Measurements from ENCODE around the gene GALNS.
A peak's percentile ranks its signal among the peaks of the same experiment; 100 is the strongest.
"Not testable (repeated sequence)": the region's sequence is repeated elsewhere in the genome, so short reads cannot be mapped to it uniquely, and the experiment has no call there.

GALNS gene

DNA sequence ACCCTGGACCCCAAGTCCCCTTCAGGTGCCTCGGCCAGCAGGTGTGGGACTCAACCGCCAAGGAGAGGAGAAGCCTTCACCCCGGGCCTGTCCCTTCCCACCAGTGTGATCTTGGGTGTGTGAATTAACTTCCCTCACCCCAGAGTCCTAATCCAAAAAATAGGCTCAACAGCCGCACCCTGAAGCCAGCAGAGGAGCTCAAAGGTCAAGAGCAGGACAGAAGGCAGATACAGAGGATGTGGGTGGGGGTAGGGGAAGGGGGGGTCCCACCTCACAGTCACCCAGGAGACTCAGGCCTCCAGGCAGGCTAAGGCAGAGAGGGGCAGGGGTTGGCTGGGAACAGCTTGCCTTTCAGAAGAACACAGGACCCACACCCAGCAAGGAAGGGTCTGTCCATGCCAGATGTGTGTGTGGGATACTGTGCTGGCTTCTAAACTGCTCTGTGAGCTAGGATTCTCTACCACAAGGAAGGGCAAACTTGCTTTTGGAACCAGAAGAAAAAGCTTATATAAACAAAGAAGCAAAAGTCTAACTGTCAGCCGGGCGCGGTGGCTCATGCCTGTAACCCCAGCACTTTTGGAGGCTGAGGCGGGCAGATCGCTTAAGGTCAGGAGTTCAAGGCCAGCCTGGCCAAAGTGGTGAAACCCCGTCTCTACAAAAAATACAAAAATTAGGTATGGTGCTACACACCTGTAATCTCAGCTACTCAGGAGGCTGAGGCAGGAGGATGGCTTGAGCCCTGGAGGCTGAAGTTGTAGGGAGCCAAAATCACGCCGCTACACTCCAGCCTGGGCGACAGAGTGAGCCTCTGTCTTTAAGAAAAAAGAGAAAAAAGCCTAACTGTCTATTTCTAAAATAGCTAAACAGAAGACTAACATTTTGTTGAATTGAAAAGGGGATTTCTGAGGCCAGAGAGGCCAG lies 76.3 kb downstream of the GALNS start:
- no peak for DNase-seq

DNA sequence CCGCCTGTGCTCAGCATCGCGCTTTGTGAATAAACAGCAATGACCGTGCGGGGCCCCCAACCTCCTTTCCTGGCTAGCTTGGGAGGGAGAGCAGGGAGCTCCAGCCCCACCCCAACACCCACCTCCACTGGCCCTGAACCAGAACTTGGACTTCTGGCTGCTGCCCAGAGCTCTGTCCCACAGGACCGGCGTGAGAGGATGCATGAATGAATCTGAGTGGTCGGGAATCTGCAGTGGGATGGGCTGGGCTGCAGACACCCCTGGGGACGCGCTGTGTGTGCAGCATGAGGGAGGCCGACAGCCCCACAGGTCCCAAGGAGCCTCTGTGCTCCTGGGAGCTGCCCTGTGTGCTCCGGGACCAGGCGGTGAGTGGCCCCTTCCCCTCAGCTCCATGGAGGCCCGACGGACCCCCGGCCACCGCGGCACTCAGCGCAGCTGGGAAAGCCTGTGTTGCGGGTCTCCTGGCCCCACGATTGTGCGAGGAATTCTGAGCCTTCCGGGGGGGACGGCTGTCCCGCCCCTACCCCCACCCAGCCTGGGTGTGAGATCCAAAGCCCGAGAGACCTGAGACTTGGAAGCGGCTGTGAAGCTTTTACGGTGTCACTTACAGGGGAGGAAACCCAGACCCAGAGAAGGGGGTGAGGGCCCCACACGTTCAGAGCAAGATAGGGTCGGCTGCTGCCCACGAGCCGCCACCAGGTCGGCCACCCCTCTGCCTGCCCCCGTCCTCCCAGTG lies 77.2 kb downstream of the GALNS start:
- no peak for DNase-seq

DNA sequence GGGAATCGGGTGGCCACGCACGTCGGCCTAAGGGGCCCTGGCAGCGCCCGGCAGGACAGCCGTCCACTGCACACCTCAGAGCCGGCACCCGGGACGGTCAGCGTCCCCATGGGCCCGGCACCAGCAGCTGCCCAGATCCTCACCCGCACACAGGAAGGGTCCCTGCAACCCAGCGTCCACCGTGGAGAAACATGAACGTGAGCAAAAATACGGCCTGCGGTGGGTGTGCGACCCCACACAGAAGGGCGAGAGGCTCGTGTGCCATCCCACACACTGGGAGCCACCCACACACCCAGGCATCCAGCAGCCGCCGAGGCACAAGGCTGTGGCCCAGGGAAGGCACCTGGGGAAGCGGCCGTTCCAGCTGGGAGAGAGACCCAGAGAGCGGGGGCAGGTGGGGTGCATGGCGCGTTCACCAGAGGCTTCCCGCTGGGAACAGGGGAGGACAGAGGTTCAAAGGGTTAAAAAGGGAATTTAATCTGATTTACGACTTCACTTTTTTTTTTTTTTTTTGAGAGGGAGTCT lies 78.1 kb downstream of the GALNS start:
- no peak for DNase-seq

DNA sequence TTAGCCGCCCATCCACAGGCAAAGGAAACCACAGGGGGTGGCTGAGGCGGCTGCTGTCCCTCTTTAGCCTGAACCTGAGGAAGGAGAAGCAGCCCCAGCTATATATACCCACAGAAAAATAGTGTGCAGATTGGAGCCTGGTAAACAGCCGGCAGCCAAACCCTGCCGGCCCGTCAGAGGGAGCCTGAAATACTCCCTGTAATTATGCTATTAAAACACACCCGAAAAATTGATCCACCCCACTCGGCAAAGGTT lies 78.5 kb downstream of the GALNS start:
- no peak for DNase-seq

DNA sequence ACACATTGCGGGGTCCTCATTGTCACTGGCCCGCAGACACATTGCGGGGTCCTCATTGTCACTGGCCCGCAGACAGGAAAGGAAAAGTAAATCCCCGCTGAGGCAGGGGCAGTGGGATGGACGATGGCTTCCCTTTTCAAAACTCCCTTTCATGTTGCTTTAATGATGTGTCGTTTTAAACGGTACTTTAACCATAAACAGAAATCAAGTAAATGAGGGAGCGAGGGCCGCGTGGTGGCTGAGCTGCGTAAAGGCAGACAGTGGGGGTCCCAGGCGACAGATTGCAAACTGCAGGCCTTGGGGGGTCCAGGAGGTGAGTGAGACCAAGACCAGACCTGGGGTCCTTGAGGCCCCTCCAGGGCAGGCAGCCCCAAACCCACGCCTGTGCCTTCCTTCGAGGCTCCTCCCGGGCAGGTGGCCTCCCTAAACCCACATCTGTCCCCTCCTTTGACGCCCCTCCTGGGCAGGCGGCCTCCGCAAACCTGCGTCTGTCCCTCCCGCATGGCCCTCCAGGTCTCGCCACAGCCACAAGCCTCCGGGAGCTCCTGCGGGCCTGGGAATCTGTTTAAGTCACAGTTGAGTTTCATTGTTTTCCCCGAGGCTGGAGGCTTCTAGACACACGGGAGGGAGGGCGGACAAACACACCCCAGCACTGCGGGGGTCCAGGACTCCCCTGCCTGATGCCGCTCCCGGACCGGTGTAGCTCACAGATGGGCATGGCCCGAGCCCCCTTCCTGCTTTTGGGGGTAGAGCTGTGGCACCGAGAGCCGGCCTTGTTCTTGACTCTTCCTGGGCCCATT lies 79.1 kb downstream of the GALNS start:
- no peak for DNase-seq

DNA sequence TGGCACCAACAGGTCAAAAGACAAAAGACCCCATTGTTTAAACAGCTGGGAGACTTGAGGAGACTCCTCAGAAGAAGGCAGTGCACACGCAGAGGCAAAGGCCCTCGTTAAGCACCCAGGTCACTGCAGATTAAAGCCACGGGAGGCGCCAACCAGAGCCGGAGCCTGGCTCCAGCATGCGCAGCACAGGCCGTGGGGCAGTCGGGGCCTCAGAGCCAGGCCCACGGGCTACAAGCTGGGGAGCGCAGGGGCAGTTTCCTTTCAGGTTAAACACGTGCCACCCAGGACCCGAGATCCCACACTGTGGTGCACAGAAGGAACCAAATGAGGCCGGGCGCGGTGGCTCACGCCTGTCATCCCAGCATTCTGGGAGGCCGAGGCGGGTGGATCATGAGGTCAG lies 80.9 kb downstream of the GALNS start:
- no peak for DNase-seq

DNA sequence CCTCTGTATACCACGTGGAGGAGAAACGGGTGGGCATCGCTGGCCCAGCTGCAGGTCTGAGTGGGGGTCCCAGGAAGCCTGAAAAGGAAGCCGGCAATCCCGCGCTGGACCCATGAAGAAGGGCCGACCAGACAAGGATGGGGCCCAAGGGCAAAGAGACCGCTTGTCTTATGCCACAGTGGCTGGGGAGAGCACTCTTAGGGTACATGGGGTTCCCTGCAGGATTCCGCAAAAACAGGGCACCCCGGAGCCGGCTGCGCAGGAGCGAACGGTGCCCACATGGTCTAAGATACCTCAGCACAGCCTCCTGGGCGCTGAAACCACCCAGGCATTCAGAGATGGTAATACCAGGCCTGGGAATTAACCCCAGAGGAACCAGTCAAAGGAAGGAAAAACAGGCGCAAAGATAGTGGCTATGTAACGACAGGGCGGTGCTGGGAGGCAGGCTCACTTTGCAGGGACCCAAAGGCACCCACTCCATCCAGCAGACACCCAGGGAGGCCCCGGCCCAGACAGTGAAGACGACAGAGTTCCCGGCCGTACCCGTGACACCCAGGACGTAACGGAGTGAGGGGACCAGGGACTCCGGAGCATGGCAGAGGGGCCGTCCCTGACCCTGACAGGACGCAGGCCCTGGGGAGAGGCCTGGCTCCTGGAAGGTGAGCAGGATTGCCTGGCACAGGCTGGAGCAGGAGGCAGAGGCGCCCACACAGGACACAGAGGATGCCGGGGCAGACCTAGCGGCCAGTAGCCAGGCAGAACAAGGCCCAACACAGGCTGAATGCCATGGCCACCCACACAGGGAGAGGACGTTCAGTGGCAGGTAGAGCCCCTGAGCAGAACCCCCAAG lies 82.0 kb downstream of the GALNS start:
- no peak for DNase-seq

DNA sequence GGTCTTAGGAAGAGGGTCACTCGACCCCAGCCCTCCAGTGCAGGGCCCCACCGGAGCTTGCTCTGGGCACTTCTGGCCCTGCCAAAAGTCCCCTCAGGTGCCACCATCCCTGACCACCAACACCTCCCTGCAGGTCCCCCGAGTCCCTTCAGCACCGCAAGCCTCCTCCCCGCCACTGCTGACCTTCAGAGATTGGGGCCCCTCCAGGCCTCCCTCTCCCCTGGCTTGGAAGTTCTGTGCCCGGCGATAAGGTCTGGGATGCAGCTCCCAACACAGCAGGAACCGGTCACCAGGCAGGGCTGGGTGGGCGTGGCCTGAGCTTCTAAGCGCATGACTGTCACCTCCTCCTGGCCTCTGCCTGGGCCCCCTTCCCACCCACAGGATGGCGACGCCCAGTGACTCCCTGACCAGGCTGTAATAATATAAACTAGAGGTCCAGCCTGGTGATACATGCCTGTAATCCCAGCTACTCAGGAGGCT lies 82.9 kb downstream of the GALNS start:
- peak in 1 of 2 donors; percentile 26 for DNase-seq

DNA sequence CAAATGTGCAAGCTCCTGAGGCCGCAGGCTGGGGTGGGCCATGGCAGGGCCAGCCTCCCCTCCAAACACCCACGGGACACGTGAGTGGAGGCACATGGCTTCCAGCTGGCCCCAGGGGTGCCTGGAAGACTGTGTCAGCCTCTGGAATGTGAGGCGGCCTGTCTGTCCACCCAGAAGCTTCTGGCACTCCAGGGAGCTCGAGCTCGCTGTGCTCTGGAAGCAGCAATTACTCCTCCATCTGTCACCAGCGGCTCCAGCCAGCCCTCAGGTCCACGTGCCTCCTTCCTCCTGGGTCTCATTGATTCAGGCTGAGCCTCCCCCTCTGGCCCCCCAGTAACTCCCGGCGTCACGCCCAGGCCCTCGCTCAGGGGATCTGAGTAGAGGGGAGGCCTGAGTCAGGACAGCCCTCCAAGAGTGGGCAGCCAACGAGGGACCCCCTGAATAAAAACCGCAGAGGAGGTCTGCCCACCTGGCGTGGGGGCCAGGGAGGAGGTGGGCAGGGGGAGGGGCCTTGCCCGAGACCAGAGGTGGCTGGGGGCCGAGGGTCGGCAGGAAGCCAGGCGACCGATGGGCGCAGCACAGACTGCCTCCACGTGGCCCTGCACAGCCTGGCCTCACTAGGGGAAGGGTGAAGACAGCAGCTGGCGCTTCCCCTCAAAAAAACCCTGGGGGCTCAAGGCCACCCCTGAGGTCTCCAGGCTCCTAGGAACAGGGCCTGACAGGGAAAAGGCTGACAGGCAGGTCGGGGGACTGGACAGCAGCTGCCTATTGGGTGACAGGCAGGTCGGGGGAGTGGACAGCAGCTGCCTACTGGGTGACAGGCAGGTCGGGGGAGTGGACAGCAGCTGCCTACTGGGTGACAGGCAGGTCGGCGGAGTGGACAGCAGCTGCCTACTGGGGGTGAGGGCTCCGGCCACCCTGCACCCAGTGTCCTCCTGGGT lies 83.6 kb downstream of the GALNS start:
- no peak for DNase-seq

DNA sequence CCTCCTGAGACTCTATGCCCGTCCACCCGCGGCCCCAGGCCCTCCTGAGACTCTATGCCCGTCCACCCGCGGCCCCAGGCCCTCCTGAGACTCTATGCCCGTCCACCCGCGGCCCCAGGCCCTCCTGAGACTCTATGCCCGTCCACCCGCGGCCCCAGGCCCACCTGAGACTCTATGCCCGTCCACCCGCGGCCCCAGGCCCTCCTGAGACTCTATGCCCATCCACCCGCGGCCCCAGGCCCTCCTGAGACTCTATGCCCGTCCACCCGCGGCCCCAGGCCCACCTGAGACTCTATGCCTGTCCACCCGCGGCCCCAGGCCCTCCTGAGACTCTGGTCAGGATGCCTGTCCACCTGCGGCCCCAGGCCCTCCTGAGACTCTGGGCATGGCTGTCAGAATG lies 85.0 kb downstream of the GALNS start:
- DNase-seq: not testable (repeated sequence)

DNA sequence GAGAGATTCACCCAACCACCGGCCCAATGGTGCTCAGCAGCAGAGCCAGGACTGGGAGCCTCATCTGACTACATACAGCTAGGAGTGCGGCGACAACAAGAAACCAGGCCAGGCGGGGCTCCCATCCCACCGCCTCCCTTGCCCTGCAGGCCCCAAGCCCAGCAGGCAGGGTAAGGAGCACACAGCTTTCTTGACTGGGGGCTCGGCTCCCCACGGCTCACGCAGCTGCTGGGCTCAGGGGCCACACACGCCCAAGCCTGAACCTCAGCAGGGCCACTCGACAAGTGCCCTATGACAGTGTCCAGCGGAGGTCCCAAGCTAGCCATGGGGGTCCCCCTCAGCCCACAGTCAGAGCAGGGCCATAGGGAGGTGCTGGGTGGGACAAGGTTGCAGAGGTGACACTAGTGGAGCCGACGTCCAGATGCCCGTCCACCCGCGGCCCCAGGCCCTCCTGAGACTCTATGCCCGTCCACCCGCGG lies 85.4 kb downstream of the GALNS start:
- no peak for DNase-seq

DNA sequence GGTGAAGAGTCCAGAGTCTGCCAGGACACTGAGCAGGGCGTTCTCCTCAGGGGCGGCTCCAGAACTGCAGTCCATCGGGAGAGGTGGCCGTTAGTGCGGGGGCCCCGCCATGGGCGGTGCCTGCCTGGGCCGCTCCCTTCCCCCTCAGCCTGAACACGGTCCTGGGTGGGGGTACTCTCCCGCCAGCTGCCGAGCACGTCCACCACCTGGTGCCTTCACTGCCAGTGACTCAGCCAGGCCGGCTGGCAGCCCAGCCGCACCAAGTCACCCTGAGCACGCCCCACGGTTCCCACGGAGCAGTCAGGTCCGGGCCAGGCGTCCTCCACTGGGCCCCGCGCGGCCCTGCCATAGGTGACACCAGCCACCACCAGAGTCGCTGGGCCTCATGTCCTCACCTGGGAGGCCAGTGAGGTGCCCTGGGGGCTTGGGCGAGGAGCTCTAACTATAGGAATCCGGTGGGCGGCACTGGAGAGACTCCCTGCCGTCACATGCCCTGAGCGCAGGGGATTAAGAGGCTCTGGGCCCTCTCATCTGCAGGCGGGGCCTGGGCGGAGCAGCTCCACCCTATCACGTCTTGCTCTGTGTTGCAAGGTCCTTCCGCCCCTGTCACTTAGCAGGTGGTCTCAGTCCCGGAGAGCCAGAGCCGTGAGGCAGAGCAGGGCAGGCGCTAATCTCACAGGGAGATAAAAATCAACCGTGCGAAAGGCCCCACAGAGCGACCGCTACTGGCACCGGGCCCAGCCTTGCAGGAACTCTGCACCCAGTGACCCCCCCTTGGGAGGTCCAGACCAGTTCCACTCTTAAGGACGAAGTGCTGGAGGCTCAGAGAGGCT lies 86.1 kb downstream of the GALNS start:
- DNase-seq: peak in 1 of 2 donors; percentile 23

DNA sequence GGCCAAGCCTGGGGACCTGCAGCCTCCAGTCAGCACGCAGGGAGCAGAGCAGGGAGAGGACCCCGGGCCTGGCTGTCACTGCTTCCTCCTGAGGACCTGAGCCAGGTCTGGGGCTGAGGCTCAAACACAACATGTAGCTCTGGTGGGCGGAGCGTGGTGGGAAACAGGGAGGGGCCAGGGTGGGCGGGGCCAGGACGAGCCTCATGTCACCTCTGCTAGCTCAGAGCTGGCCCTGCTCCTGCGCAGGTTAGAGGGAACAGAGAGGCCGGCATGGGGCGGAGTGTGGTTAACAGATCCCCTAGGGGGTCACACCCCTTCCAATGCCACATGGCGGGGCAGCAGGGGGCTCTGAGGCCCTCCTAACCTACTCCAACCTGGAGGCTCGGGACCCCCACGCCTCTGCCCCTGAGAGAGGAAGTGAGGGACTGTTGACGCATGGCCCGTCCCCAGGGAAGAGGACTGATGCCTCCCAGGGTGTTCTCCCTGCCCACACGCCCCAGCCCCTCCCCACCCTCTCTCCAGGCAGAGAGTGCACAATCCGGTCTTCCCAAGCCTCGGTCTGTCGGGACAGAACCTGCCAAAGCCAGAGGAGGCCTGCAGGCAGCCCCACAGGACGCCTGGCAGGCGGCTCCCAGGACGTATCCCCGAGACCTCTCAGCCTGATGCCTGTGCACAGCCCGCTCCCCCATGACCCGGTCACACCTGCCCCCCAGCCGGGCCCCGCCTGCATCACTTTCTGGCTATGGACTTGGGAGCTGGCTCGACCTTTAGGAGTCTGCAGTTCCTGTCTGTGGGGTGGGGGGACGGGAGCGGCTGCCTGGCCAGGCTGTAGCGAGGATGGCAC lies 86.9 kb downstream of the GALNS start:
- peak; percentile 32 to 38 for DNase-seq

DNA sequence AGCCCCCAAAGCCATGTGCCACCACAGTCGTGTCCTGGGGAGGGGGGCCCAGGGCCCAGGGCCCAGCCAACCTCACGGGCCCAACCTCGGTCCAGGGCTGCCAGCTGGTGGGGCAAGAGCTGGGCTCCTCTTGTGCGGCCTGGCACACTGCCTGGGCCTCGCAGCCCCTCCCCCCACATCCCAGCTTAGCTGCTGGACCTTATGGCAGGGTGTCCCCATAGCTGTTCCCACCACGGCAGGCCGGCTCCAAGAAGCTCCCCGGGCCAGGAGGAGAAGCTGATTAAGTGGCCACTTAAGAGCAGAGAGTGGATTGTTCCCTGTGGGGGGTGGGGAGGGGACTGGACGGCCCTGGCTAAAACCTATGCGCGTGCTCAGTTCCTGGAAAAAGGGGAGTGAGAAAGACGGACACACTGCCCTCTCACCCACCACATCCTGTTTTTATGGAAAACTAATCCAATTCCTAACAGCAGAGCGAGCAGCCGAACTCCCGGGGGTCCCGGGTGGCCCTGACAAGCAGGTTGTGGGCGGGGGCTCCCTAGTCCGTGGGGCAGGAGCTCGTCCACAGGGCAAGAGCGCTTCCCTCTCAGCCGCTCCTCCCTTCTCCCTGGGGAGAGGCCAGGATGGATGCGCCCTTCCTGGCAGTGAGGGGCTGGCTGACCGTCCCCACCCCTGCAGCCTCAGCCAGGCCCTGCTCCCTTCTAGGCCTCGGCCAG lies 88.5 kb downstream of the GALNS start:
- no peak for DNase-seq

DNA sequence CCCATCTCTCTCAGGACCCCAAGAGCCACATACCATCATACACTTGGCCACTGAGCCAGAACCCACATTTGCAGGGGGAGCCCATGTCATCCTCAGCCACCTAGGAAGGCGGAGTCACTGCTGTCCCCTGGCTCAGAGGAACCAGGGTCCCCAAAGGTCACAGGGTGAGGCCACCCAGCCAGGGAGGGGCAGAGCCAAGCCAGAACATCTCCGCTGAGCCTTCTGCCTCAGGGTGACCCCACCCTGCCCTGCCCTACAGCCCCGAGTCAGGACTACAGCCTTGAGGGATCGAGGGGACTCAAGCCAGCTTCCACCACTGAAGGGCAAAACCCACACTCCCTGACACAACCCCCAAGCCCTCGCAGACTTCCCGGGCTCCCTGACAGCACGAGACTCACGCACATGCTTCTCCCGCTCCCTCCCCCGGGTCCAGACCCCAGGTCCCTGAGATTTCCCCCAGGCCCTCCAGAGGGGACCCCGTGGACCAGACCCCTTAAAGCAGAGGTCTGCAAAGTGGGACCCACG lies 89.1 kb downstream of the GALNS start:
- DNase-seq: no peak

DNA sequence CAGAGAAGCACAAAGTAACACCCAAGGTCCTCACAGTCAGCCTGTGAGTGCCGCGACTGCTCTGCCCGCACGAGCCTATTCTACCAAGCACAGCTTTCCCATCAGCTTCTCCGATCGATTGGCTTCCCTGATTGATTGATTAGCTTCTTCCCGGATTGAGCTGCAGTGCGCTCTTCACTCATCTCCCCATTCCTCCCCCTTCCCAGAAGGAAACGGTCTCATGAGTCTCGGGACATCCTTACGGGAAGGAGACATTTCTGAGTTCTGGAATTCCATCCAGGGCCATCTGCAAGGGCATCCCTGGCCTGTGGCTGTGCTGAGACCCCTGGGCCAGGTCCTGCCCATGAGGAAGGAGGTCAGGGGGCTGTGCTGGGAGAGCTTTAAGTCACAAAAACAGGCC lies 89.8 kb downstream of the GALNS start:
- no peak for DNase-seq

DNA sequence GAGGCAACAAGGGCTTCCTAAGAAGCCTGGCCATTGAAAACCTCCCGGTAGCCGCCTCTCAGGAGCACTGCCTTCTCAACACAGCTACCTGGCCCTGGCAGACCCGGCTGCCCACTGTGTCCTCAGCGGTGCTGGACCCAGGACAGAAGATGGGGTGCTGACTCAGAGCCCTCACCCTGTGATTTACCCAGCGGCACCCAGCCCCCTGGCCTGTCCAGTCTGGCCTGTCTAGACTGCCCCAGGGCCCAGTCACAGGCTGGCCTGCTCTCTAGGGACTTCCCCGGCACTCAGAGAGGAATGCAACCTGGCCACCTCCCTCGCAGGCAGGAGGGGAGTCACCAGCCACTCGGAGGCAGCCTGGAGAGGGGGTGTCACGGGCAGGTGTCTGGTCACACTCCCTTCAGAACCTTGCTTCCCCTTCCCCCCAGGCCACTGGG lies 91.8 kb downstream of the GALNS start:
- DNase-seq: no peak

DNA sequence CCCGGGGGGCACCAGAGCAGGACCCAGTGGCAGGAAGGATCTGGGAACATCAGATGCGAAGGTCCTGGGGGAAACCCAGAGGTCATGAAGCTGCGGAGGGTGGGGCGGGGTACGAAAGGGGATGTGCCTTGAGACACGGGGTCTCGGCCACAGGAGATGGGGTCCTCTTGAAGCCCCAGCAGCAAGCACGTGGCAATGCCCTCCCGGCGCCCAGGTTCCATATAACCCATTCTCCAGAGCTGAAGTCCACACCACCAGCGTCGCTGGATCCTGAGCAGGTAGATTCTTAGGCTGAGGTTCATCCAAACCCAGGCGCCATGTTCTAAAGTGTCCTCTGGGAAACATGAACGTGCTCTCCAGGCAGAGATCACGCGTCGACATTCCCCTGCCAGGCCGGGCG lies 92.7 kb downstream of the GALNS start:
- DNase-seq: no peak

All from stimulated activated CD4-positive, alpha-beta T cell treated with anti-CD3 and anti-CD28 coated beads, Interleukin-2, amount 100 ng/mL, for 24 hours (primary cell).